HG03460 (cell line): Measurements from ENCODE around the gene TUB.

Source experiments
- ATAC-seq: cut with Tn5 transposase; IDR thresholded peaks from one replicate; pipeline ENCODE4 v1.9.1; 2021; ENCODE audit not compliant: unreplicated experiment

The TUB gene

GRCh38 chr11:8105133-8105532, 24.1 kb downstream of the TUB start:
- no peak for ATAC-seq

- no peak for ATAC-seq
Observed at GRCh38 chr11:8105666-8106065, 24.7 kb downstream of the TUB start.

GRCh38 chr11:8106679-8107078, 25.7 kb downstream of the TUB start:
- no peak for ATAC-seq

GRCh38 chr11:8107642-8108041, 26.6 kb downstream of the TUB start:
- ATAC-seq: no peak

GRCh38 chr11:8108421-8108820, 27.4 kb downstream of the TUB start:
- ATAC-seq: no peak

- no peak for ATAC-seq
Observed at GRCh38 chr11:8109675-8110074, 28.7 kb downstream of the TUB start.

- no peak for ATAC-seq
Observed at GRCh38 chr11:8110396-8110795, 29.4 kb downstream of the TUB start.

GRCh38 chr11:8111636-8112035, 30.6 kb downstream of the TUB start:
- ATAC-seq: no peak

GRCh38 chr11:8122173-8122764, 41.3 kb downstream of the TUB start:
- ATAC-seq: no peak

- no peak for ATAC-seq
Observed at GRCh38 chr11:8126649-8127289, 45.8 kb downstream of the TUB start.

GRCh38 chr11:8127447-8127846, 46.4 kb downstream of the TUB start:
- no peak for ATAC-seq

- no peak for ATAC-seq
Observed at GRCh38 chr11:8138526-8138925, 57.5 kb downstream of the TUB start.

- ATAC-seq: no peak
Observed at GRCh38 chr11:8149726-8150125, 68.7 kb downstream of the TUB start.
